HCT116 (cell line): ENCODE results near the gene IRAK2. TPM values are rescaled to one million over a fixed set of nuclear protein-coding genes. Genes with fewer than 3 reads are reported as not detected.
"Not testable (repeated sequence)": the region's sequence is repeated elsewhere in the genome, so short reads cannot be mapped to it uniquely, and the experiment has no call there.

Source experiments
- ATAC-seq: fragments of 200-7000 bp; cut with Tn5 transposase; 2 replicates; pipeline ENCODE4 v1.9.1; 2020; ENCODE audit warnings: mild to moderate bottlenecking, moderate library complexity
- BruUV-seq: library from RNA; stranded (reverse); fragments of 400-500 nt; replicated peaks from 2 replicates; lab custom pipeline; 2021; lab: Mats Ljungman, UMichigan
- CTCF ChIA-PET: fragments of 300-600 bp; sonication (Branson Sonifier 250); formaldehyde crosslinking; loops from one replicate; lab custom pipeline; 2021; ENCODE audit warnings: antibody characterized with exemption; lab: Charles Lee
- POLR2A ChIA-PET: fragments of 300-600, 350-600 bp; sonication (Branson Sonifier 250); formaldehyde crosslinking; loops from one replicate; lab custom pipeline; 2021; ENCODE audit warnings: antibody characterized with exemption; lab: Charles Lee
- RAD21 ChIA-PET, 2 experiments: fragments of 300-600 bp; sonication (Branson Sonifier 250); formaldehyde crosslinking; loops; one replicate each; lab custom pipeline; 2023; ENCODE audit warnings: low total read pairs in 2 of 2; ENCODE audit not compliant: uncharacterized antibody in 2 of 2, unreplicated experiment in 2 of 2, low non-redundant PET in 1 of 2; lab: Charles Lee
- DNase-seq: peaks from one replicate; pipeline ENCODE4 v3.0.0-alpha.2; 2010; ENCODE audit warnings: low read depth, low spot score
- H2AFZ ChIP-seq: fragments of 200-600 bp; shearing (Covaris generic), sonication (generic); 2 replicates; pipeline ENCODE4 v1.6.1; 2017; ENCODE audit warnings: low read depth, mixed run types, mixed read lengths, antibody characterized with exemption, low read length; ENCODE audit not compliant: poor library complexity, severe bottlenecking
- H3K27ac ChIP-seq: 2 replicates; pipeline ENCODE4 v1.5.1; 2012; ENCODE audit warnings: low read depth, low read length
- H3K27me3 ChIP-seq: fragments of 200-600 bp; sonication (generic); 2 replicates; pipeline ENCODE4 v1.6.1; 2016; ENCODE audit warnings: mixed run types, low read length, mixed read lengths; ENCODE audit not compliant: insufficient read depth
- H3K36me3 ChIP-seq, 2 experiments: fragments of 200-500 bp in 1 of 2; fragments of 200-600 bp in 1 of 2; sonication (Bioruptor generic) in 1 of 2; sonication (generic) in 1 of 2; 2 replicates each; pipeline versions ENCODE4 v1.5.1 to v1.6.1; 2014 to 2016; ENCODE audit warnings: low read length in 2 of 2, inconsistent platforms in 1 of 2, mixed read lengths in 1 of 2, mixed run types in 1 of 2; ENCODE audit not compliant: insufficient read depth in 2 of 2, control insufficient read depth in 1 of 2
- H3K4me1 ChIP-seq, 2 experiments: fragments of 200-600 bp in 1 of 2; sonication (generic) in 1 of 2; 2 replicates each; pipeline versions ENCODE4 v1.5.1 to v1.6.1; 2012 to 2017; ENCODE audit warnings: low read length in 2 of 2, inconsistent platforms in 1 of 2, mild to moderate bottlenecking in 1 of 2, mixed read lengths in 1 of 2, mixed run types in 1 of 2, moderate library complexity in 1 of 2; ENCODE audit not compliant: insufficient read depth in 2 of 2, control insufficient read depth in 1 of 2
- H3K4me2 ChIP-seq: fragments of 200-600 bp; sonication (generic); 2 replicates; pipeline ENCODE4 v1.6.1; 2017; ENCODE audit warnings: mixed run types, low read length, mixed read lengths
- H3K4me3 ChIP-seq, 2 experiments: fragments of 200-600 bp in 1 of 2; sonication (generic) in 1 of 2; replicated peaks in 1 of 2; 2 replicates each; pipeline ENCODE4 v1.5.1; 2011 to 2016; ENCODE audit warnings: low read length in 2 of 2, control low read depth in 1 of 2, low read depth in 1 of 2, mild to moderate bottlenecking in 1 of 2, mixed read lengths in 1 of 2, mixed run types in 1 of 2
- H3K79me2 ChIP-seq: fragments of 200-600 bp; sonication (generic); 2 replicates; pipeline ENCODE4 v1.6.1; 2017; ENCODE audit warnings: mild to moderate bottlenecking, mixed run types, low read length, moderate library complexity, mixed read lengths; ENCODE audit not compliant: insufficient read depth
- H3K9ac ChIP-seq: fragments of 200-600 bp; sonication (generic); 2 replicates; pipeline ENCODE4 v1.6.1; 2016; ENCODE audit warnings: low read length, mixed read lengths
- H3K9me2 ChIP-seq: fragments of 200-600 bp; sonication (generic), shearing (Covaris generic); 2 replicates; pipeline ENCODE4 v1.6.1; 2017; ENCODE audit warnings: mixed run types, mild to moderate bottlenecking, moderate library complexity; ENCODE audit not compliant: insufficient read depth
- H3K9me3 ChIP-seq, 2 experiments: fragments of 200-500 bp in 1 of 2; fragments of 200-600 bp in 1 of 2; sonication (Bioruptor generic) in 1 of 2; sonication (generic) in 1 of 2; 2 replicates each; pipeline ENCODE4 v1.6.1; 2014 to 2017; ENCODE audit warnings: low read length in 2 of 2, mixed read lengths in 2 of 2, inconsistent platforms in 1 of 2, low read depth in 1 of 2, mild to moderate bottlenecking in 1 of 2, mixed run types in 1 of 2, moderate library complexity in 1 of 2; ENCODE audit not compliant: control insufficient read depth in 1 of 2, insufficient read depth in 1 of 2
- H4K20me1 ChIP-seq: fragments of 200-600 bp; sonication (generic), shearing (Covaris generic); 2 replicates; pipeline ENCODE4 v1.6.1; 2017; ENCODE audit warnings: mixed run types, mild to moderate bottlenecking, moderate library complexity; ENCODE audit not compliant: insufficient read depth
- ELF1 ChIP-seq: IDR thresholded peaks from 2 replicates; pipeline ENCODE4 v1.6.1; 2012; ENCODE audit warnings: low read depth, borderline replicate concordance
- EZH2 ChIP-seq: fragments of 200-600 bp; sonication (generic); IDR thresholded peaks from 2 replicates; pipeline ENCODE4 v1.6.1; 2017; ENCODE audit warnings: antibody characterized with exemption, mixed run types
- POLR2AphosphoS5 ChIP-seq: IDR thresholded peaks from 2 replicates; pipeline ENCODE4 v1.6.1; 2011; ENCODE audit warnings: mild to moderate bottlenecking, low read depth, low read length, moderate library complexity
- SIN3A ChIP-seq: IDR thresholded peaks from 2 replicates; pipeline ENCODE4 v1.6.1; 2012; ENCODE audit warnings: low read depth
- SRF ChIP-seq: IDR thresholded peaks from 2 replicates; pipeline ENCODE4 v1.6.1; 2012; ENCODE audit warnings: low read depth
- YY1 ChIP-seq: IDR thresholded peaks from 2 replicates; pipeline ENCODE4 v1.6.1; 2011; ENCODE audit warnings: low read length, low read depth, moderate library complexity, mild to moderate bottlenecking; ENCODE audit not compliant: insufficient replicate concordance; ENCODE audit errors: extremely low read depth
- ZFX ChIP-seq: fragments of 450-650 bp; IDR thresholded peaks from 2 replicates; pipeline ENCODE4 v1.6.1; 2017
- ZNF274 ChIP-seq: fragments of 200-500 bp; sonication (Bioruptor generic); IDR thresholded peaks from 2 replicates; pipeline ENCODE4 v1.6.1; 2014; ENCODE audit warnings: mild to moderate bottlenecking, low read depth, low read length, inconsistent platforms
- intact Hi-C: fragments of 100-400 bp; cut with micrococcal nuclease; formaldehyde crosslinking; loops from 2 replicates; pipeline ENCODE4 v1.10.0; 2022
- total RNA-seq: library from RNA; stranded (reverse); gene quantifications from one replicate; pipeline ENCODE4 v1.2.1, GENCODE V29; 2021; ENCODE audit not compliant: unreplicated experiment

Gene IRAK2
- total RNA-seq, 1 experiment from 2014 or later: 3.6 TPM

GRCh38 chr3:10269443-10269842, 104.7 kb downstream of the IRAK2 start:
- ATAC-seq: no peak
- ChIA-PET POLR2A (no interaction called here), CTCF (no interaction called here)
- Histone ChIP-seq H3K4me2 (no peak overlapping the region), H3K27me3 (no peaks in the 10 kb centered on the region), H3K9me3 (no peaks in the 10 kb centered on the region)
- no TSS peak for BruUV-seq
- TF ChIP-seq ZFX (no peak), ELF1 (no peak), ZNF274 (no peak), SIN3A (no peak), EZH2 (no peak), YY1 (no peak), POLR2AphosphoS5 (no peak), SRF (no peak)
- TF ChIP-seq, all 23 proteins: peak for 0
- H3K9ac ChIP-seq: no peak overlapping the region
- no peaks in the 10 kb centered on the region for H3K4me1 ChIP-seq
- no peak overlapping the region for H3K4me3 ChIP-seq
- no peak overlapping the region for H2AFZ ChIP-seq
- no peak for DNase-seq
- peaks cover 99% of the 10 kb centered on the region for H3K79me2 ChIP-seq
- peaks cover 22 to 26% of the 10 kb centered on the region in 2 experiments for H3K36me3 ChIP-seq
- H3K27ac ChIP-seq: no peak overlapping the region
- RAD21 ChIA-PET: no interaction called here
- intact Hi-C loops: no loop called here
- H4K20me1 ChIP-seq: 0 out of 2 replicates have a peak, but pooled peaks cover 3% of the 10 kb centered on the region
- no peaks in the 10 kb centered on the region for H3K9me2 ChIP-seq

- H3K9me2 ChIP-seq, H4K20me1 ChIP-seq, H2AFZ ChIP-seq, intact Hi-C loops, H3K4me2 ChIP-seq, CTCF ChIA-PET, H3K4me1 ChIP-seq, H3K27me3 ChIP-seq, DNase-seq, H3K9me3 ChIP-seq, H3K4me3 ChIP-seq, H3K27ac ChIP-seq, POLR2A ChIA-PET, ATAC-seq, BruUV-seq, H3K9ac ChIP-seq, RAD21 ChIA-PET: not testable (repeated sequence)
- Histone ChIP-seq H3K79me2 (peaks cover 97% of the 10 kb centered on the region), H3K36me3 (peaks cover 14 to 29% of the 10 kb centered on the region in 2 experiments)
These were observed 107.8 kb downstream of the IRAK2 start for GRCh38 chr3:10272476-10272875.
